Hematopoietic multipotent progenitor cell treated with erythropoietin and hydrocortisone succinate and interleukin-3 and kit ligand, for 17 days (in vitro differentiated cells): Measurements from ENCODE around the gene GALNT13.
"Not testable (repeated sequence)": the region's sequence is repeated elsewhere in the genome, so short reads cannot be mapped to it uniquely, and the experiment has no call there.

Experiments
- DNase-seq: peaks from one replicate; pipeline ENCODE4 v3.0.0-alpha.2; 2015; ENCODE audit warnings: low spot score

The GALNT13 gene

GRCh38 chr2:154408786-154409185, 537.1 kb downstream of the GALNT13 start:
- DNase-seq, result no peak

GRCh38 chr2:154422251-154422650, 550.5 kb downstream of the GALNT13 start:
- no peak for DNase-seq

- DNase-seq, result no peak
Measured at GRCh38 chr2:154425994-154426393, 554.3 kb downstream of the GALNT13 start.

GRCh38 chr2:154427453-154427852, 555.7 kb downstream of the GALNT13 start:
- DNase-seq, result no peak

GRCh38 chr2:154428022-154428421, 556.3 kb downstream of the GALNT13 start:
- no peak for DNase-seq

GRCh38 chr2:154433010-154433409, 561.3 kb downstream of the GALNT13 start:
- DNase-seq, result no peak

GRCh38 chr2:154437104-154437503, 565.4 kb downstream of the GALNT13 start:
- no peak for DNase-seq

GRCh38 chr2:154439156-154439555, 567.4 kb downstream of the GALNT13 start:
- no peak for DNase-seq

- DNase-seq, result no peak
Measured at GRCh38 chr2:154443919-154444318, 572.2 kb downstream of the GALNT13 start.

- DNase-seq, result no peak
Measured at GRCh38 chr2:154446324-154446723, 574.6 kb downstream of the GALNT13 start.

GRCh38 chr2:154447727-154448418, 576.2 kb downstream of the GALNT13 start:
- DNase-seq, result no peak

GRCh38 chr2:154449951-154450658, 578.4 kb downstream of the GALNT13 start:
- no peak for DNase-seq

- DNase-seq, result no peak
Measured at GRCh38 chr2:154452471-154452870, 580.7 kb downstream of the GALNT13 start.

- DNase-seq, result no peak
Measured at GRCh38 chr2:154452906-154453493, 581.3 kb downstream of the GALNT13 start.

- no peak for DNase-seq
Measured at GRCh38 chr2:154455166-154455565, 583.4 kb downstream of the GALNT13 start.

GRCh38 chr2:154455866-154456265, 584.1 kb downstream of the GALNT13 start:
- no peak for DNase-seq

GRCh38 chr2:154457286-154457685, 585.6 kb downstream of the GALNT13 start:
- no peak for DNase-seq

- DNase-seq, result no peak
Measured at GRCh38 chr2:154459286-154459685, 587.6 kb downstream of the GALNT13 start.

GRCh38 chr2:154462634-154463033, 590.9 kb downstream of the GALNT13 start:
- no peak for DNase-seq

- no peak for DNase-seq
Measured at GRCh38 chr2:154466226-154466625, 594.5 kb downstream of the GALNT13 start.

GRCh38 chr2:154470376-154470775, 598.7 kb downstream of the GALNT13 start:
- DNase-seq, result no peak

GRCh38 chr2:154471492-154471891, 599.8 kb downstream of the GALNT13 start:
- not testable (repeated sequence) for DNase-seq

- no peak for DNase-seq
Measured at GRCh38 chr2:154477319-154477718, 605.6 kb downstream of the GALNT13 start.
